ENCODE data around the gene CYP24A1.

DNA sequence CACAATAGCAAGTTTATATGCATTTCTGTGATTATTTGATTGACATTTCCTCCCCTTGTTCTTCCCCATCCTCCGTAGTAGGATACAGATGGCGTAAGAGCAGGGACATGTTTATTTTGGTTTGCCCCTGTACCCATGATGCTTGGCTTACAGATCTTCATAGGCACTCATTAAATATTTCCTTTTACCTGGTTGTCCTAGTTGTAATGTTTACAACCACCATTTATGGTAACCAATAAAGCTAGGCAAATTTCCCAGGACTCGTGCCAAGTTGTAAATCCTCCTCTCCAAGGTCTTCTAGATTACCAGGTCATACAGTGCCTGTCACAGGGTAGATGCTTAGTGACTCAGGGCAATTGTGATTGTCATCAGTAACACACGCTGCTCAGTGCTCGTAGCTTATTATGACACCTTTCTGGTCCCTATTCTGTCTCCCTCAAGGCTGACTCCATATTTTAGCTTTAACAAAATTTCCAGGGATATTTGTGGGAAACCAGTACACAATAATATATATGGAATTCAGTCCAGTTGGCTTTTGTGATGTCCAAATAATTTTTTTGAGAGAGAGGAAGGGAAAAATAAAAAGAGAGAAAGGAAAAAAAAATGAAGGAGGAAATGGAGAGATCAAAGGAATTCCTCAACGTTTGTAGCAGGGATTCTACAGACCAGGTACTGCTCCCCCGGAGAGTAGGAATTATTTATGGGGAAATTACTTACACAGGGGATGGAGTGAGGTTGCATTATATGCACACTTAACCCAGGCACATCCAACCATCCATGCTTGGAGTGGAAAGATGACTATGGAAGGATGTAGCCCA, 24.6 kb downstream of the CYP24A1 start:
- no peak for TF ChIP-seq CTCF (IDR thresholded peaks at IDR 0.05)
- no peak for TF ChIP-seq POLR2A (IDR thresholded peaks at IDR 0.05)
